HT-29 (cell line): ENCODE measurements around the gene NFATC1. TPM values are rescaled to one million over a fixed set of nuclear protein-coding genes. Genes with fewer than 3 reads are reported as not detected.
"Not testable (repeated sequence)": the region's sequence is repeated elsewhere in the genome, so short reads cannot be mapped to it uniquely, and the experiment has no call there.

Experiments used
- DNase-seq: peaks from one replicate; pipeline ENCODE4 v3.0.0-alpha.2; 2015; ENCODE audit warnings: low spot score
- total RNA-seq: library from RNA; depleted of rRNA; stranded (reverse); fragments of >200 nt; shearing (Covaris generic); gene quantifications from 2 replicates; pipeline ENCODE4 v1.2.3, GENCODE V29; 2014

Gene NFATC1
- total RNA-seq, 1 experiment from 2014 or later, result not detected

DNA sequence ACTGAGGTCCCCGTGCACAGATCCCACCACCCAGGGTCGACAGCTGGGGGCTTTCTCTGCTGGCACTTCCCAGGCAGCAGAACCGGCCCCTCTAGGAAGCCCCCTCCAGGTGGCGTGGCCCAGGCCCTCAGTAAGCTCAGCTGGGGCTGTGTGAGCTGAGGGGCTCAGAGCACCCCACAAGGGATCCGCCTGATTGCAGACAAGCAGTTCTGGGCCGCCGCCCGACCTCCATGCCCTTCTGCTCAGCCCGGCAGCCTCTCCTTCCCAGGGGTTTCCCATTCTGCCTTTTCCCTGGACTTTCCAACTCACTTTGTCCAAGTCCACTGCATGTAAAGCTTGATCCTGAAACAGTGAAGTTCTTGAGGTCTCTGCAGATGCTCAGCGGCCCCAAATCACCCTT, 76.4 kb downstream of the NFATC1 start:
- DNase-seq, result no peak

- no peak for DNase-seq
Measured at GRCh38 chr18:79472946-79473345, 77.2 kb downstream of the NFATC1 start.

DNA sequence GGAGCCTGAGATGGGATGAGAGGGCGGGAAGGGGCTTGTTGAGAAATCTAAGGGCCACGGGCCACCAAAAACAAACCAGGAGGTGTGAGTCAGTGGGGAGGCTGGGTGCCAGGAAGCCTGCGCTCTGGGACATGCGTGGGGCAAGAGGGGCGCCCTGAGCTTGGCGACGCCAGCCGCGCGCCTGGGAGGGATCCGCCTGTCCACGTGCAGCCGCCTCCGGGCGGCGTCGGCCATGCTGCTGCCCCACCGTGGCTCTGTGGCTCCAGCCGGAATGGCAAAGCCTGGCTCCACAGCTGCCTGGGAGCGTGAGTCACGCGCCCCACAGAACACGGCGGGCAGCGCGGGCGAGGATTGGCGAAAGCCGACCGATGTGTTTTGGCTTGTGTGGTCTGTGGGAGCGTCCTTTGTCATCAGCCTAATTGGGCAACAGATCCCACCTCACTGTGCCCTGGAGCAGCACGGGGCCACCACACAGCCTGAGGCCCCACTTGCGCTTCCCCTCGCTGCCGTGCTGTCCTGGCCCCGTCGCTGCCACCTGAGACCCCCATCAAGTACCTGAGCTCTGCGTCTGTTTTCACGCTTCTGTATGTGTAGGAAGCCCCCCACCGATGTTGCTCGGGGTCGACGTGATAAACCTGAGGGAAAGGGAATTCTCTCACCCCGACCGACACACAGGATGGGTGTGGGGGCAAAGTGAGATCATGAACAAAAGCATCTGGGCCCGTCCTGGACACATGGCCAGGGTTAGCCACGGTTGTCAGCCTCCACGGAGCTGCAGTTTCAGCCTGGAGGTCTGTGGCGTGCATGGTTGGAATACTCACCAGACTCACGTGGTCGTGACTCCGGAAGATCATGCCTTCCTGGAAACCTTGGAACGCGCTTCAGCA, 80.5 kb downstream of the NFATC1 start:
- no peak for DNase-seq

DNA sequence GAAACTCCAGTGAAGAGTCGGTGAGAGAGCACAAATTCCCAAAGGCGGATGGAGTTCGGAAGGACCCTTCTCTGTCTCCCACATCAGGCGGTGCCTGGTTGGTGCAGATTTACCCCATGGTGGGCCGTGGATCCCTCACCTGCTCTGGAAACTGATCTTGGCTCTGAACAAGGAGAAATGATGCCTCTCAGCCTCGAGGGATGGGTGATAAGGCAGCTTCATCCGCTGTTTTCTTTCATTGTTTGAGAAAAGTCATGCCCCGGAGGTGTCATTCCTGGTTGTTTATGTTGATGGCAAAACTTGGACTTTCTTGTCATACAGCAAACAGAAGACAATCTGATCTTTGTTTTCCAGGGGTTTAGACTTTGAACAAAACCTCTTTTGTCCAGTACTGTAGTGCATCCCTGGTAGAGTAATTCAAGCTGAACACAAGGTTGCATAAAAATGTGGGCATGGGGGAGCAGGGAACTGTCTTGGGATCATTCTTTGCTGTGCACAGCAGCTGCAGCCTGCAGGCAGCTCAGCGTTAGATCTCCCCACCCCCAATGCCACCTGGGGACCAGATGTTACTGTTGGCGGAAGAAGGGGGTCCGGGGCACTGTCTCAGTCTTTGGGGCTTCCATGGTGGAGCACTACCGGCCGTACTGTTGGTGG, 81.3 kb downstream of the NFATC1 start:
- no peak for DNase-seq

GRCh38 chr18:79477711-79478483, 82.2 kb downstream of the NFATC1 start:
- DNase-seq, result no peak

- no peak for DNase-seq
Measured at GRCh38 chr18:79478484-79479115, 82.9 kb downstream of the NFATC1 start.

DNA sequence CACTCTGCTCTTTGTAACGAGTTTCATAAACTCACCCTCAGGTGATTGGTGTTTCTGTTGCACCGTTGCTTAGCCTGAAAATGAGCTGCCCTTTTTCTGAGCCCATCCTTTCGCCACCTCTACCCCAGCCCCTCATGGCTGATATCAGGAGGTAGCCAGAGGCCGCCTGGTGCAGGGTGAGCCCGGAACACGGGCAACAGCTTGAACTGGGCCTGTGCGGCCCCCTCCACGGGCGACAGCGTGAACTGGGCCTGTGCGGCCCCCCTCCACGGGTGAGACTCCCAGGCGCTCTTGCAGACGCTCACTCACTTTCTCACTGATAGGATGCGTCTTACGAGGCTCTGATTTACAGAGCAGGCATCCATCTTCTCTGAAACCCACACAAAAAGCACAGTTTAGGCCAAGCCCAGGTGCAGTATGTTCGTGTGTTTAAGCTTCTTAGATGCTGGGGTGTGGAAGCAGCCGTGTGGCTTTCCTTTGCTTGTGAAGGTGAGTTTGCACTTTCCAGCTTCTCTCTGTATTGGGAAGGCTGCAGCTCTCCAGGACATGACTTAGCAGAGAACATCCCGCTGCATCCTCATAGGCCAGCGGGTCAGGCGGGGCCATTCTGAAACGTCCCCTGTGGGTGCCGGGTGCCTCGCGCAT, 83.5 kb downstream of the NFATC1 start:
- no peak for DNase-seq

DNA sequence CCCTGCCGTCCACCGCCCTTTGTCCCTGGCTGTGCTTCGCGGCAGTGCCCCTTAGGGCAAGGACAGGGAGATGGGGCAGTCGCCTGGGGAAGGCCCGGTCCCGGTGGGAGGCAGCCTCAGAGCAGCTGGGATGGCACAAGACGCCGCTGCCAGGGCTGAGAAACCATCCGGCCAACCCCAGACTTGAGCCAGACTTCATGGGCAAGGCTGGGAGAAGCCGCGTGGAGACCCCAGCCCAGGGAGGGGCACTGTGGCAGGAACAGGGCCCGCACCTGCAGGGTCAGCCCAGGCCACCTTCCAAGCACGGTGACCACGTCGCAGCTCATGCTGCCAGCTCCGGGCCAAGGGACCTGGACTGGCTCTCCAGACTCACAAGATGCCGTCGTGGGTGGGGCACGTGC, 84.0 kb downstream of the NFATC1 start:
- no peak for DNase-seq

DNA sequence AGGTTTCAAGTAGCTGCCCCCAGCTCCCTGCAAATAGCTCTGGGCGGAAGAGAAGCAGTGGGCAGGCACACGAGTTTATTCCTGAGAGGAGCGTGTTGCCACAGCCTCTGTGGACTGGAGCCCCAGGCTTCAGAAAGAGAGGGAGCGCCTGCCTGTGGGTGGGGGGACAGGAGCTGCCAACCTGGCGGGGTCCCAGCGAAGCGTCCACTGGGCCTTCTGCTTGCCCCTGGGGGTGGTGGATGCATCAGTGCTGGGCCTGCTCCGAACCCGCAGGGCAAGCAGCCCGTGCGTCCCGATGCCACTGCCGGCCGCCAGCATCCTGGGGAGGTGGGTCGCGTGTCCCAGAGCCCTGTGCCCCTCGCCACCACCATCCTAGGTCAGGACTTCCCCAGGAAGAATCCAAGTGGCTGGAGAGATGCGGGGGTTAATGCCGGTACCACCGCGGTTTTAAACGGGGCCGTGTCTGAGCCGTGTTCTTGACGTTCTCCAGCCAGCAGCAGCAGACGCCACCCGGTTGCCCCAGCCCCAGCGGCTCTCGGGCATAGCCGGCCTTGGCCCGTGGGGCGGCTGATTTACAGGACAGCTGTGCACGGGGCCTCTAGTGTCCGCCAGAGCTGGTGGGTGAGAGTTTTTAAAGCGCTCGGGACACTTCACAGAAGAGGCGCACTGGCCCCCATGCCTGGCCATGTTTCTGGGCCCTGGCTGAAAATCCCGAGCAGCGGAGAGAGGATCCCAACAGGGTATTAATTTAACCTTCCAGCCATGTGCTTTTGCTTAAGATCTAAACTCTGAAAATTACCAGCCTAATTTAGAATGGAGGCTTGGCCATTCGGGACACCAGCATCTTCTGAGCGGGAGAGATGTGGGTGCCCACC, 84.7 kb downstream of the NFATC1 start:
- no peak for DNase-seq

DNA sequence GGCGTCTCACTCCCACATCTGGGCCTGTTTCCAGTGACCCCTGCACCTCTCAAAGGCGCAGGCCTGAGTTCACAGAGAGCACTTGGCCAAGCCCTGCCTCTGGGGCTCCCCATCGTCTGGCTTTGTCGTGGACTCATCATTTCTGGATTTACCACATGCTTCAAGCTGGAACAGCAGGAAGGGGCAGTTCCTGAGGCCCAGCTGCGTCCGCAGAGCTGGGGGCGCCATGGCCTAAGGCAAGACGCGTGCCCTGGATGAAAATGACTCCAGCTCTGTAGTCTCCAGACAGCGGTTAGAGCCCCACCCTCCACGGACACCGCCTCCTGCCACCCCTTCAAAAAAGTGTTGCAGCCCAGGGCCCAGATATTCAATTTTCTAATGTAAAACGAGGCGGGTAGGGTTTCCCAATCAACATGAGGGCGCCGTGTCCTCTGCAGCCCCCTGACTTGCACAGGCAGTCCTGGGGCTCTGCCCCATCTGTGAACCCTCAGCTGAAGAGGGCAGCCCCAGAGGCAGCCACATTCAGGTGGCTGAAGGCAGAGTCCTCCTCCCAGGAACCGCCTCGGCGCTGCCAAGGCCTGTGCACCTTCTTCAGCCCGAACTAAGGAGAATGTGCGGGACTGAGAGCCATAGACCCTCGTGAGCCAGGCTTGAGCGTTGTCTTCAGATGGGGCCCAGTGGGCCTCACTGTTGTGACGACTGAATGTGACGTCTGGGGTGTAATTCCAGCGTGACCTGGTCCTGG, 85.5 kb downstream of the NFATC1 start:
- DNase-seq, result no peak

GRCh38 chr18:79483393-79483792, 87.7 kb downstream of the NFATC1 start:
- DNase-seq, result not testable (repeated sequence)

DNA sequence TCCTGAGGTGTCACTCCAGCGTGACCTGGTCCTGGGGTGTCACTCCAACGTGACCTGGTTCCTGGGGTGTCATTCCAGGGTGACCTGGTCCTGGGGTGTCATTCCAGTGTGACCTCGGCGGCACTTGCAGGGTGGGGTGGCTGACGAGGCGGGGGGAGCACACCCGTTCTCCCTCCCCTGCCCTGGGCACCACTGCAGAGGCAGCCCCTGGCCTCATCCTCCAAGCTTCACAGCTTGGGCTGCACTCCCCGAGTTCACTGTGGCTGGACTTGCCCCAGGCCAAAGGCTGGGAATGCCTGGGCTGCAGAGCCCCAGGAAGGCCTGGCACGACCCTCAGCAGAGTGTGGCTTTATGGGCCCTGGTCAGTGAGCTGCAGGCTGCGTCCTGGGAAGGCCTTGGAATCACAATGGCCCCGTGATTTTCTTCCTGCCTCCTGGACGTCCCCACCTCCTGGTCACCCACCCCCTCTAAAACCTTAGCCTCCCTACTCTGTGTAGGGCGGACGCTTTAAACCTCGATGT, 88.3 kb downstream of the NFATC1 start:
- DNase-seq, result no peak

DNA sequence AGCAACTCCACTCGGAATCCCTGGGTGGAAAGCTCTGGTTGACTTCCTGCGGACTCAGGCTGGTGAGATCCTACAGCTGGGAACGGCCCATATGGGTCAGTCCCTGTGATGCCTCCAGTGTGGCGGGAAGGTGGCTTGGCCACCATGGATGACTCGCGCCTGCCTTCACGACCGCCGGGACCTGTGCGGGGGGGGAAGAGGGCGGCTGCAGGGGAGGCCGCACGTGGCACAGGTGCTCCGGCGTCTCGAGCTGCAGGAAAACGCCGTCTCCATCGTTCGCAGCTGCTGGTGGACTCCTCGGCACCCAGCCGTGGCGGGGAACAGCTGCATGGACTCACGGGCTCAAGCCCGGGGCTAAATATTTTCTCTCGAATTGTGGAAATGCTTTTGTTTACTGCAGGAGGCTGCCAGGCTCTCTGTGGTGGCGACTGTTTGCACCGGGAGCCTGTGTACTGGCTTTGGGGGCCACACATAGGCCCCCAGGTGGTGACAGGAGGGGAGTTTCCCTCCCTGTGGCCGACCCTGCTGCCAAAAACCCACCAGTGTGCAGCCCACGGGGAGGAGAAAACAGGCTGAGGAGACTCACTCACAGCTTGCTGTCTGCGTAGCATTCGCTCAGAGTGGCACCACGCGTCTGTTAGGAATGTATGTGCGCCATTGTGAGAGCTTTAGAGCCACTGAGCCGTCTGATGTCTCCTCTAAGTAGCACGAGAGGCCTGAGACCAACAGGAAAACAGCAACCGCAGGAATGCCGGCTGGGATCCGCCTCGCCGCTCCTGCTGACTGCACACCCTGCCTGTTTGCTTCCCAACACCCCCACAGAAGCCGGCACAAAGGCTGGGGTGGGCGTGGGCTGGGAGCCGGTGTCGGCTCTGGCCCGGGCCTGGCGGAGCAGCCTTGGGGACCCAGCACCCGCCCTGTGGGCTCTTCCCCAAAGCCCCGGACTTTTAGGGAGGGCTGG, 89.2 kb downstream of the NFATC1 start:
- DNase-seq, result peak; percentile 47

GRCh38 chr18:79485788-79486355, 90.1 kb downstream of the NFATC1 start:
- peak; percentile 12 for DNase-seq

DNA sequence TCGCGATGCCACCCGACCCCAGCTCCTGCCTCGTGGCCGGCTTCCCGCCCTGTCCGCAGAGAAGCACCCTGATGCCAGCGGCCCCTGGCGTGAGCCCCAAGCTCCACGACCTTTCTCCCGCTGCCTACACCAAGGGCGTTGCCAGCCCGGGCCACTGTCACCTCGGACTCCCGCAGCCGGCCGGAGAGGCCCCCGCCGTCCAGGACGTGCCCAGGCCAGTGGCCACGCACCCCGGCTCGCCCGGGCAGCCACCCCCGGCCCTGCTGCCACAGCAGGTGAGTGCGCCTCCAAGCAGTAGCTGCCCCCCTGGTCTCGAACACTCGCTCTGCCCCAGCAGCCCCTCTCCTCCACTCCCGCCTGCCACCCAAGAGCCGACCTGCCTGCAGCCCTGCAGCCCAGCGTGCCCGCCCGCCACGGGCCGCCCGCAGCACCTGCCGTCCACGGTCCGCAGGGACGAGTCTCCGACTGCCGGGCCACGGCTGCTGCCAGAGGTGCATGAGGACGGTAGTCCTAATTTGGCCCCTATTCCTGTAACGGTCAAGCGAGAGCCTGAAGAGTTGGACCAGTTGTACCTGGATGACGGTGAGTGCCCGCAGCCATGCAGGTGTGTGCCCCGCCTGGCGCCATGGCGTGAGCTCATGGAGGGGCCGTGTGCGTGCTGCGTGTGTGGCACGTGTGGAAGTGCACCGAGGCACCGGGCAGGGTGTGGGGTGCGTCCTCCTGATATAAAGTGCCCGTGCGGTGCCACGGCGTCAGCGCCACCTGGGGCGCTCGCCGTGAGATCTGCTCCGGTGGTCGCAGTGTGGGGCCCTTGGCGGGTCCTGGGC, 90.8 kb downstream of the NFATC1 start:
- DNase-seq, result no peak

DNA sequence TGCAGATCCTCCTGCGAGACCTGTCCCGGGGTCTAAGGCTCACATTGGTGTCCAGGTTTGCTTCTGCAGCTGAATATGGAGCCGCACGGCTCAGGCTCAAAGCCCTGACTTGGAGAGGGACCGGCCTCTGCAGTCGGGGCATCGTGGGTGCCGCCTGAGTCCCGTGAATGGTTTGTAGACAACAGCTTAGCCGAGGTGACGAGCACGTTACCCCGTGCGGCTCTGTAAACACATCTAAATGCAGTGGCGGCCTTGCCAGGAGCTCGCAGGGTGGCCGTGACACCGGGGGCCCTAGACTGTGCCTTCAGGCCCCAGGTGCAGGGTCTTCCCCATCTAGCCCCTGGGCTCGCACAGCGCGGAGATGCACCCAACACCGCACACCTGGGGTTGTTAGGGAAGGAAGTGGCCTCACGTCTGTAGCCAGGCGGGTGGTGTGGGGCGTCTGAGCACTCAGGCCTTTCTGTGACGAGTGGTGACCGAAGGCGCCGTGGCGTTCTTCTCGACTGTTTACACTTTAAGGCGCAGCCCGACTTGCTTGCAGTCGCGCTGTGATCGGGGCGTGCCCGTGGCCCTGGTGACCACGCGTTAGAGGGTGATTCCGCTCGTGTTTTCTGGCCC, 91.6 kb downstream of the NFATC1 start:
- DNase-seq, result no peak
